Stimulated activated CD4-positive, alpha-beta T cell treated with anti-CD3 and anti-CD28 coated beads, Interleukin-12 subunit alpha, Interleukin-12 subunit beta, amount 100 ng/mL, for 24 hours (primary cell): ENCODE results near the gene MORF4L1.
A peak's percentile ranks its signal among the peaks of the same experiment; 100 is the strongest.
"Not testable (repeated sequence)": the region's sequence is repeated elsewhere in the genome, so short reads cannot be mapped to it uniquely, and the experiment has no call there.

ENCODE experiments used
- DNase-seq, 2 experiments: peaks; one replicate each; pipeline ENCODE4 v3.0.0-alpha.2; 2020; ENCODE audit warnings: low read depth in 2 of 2

Gene MORF4L1

GRCh38 chr15:78925956-78926743 is 53.5 kb downstream of the MORF4L1 start:
- no peak for DNase-seq

GRCh38 chr15:78927077-78927790 is 54.5 kb downstream of the MORF4L1 start:
- no peak for DNase-seq

- not testable (repeated sequence) for DNase-seq
Observed at GRCh38 chr15:78928176-78928575, 55.5 kb downstream of the MORF4L1 start.

DNA sequence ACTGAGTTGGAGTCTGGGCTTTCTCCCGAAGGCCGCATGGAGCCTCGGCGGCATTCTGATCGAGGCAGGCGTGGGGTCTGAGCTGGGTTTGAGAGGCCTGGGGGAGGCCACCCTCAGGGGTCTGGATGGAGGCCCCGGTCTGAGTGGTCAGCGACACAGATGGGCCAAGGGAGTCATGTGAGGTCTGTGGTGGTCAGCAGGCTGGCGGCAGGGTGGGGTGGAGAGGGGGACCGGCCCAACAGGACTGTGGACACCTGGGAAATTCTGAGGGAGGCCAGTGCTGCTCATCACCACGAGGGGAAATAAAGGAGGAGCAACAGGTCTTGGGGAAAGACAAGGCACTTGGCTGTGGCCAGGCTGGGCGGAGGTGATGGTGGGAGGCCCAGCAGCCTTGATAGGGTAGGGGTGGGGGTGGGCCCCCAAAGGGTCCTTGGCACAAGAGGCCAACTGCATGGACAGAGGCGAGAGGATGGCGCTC is 56.0 kb downstream of the MORF4L1 start:
- DNase-seq, result no peak

- DNase-seq, result no peak
Observed at GRCh38 chr15:78929536-78930264, 57.0 kb downstream of the MORF4L1 start.

DNA sequence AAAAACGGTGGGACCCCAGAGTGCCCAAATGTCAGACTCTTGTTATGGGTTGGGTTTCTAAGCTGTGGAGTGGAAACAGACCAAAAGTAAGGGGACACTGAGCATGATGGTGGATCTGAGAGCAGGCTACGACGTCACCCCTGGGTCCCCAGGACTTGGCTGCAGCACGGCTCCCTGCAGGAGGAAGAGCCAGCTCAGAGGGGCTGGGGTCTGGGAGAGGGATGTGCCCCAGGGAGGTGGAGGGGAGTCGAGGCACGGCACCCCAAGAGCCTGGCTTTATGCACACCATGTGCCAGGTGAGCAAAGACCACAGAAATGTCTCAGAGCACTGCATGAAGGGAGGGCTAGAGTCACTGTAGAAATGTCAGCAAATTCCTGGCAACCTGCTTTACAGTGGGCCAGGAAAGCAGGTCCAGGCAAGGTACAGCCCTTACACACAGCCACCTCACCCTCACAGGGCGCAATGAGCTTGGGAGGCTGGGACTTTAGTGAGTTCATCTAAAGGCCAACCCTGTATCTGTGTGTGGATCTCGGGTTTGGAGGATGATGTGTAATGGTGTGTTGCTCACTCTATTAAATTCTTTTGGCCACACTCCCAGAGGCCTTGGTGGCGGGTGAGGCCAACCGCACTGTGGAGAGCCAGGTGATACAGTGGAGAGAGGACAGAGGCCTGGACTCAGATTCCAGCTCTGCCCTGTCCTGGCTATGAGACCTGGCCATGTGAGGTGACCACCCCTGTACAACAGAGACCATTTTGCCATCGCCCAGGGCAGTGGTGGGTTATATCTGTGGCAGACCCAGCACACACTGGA is 58.1 kb downstream of the MORF4L1 start:
- DNase-seq, result no peak

- no peak for DNase-seq
Observed at GRCh38 chr15:78931439-78932257, 59.0 kb downstream of the MORF4L1 start.

- no peak for DNase-seq
Observed at GRCh38 chr15:78932258-78932808, 59.6 kb downstream of the MORF4L1 start.

DNA sequence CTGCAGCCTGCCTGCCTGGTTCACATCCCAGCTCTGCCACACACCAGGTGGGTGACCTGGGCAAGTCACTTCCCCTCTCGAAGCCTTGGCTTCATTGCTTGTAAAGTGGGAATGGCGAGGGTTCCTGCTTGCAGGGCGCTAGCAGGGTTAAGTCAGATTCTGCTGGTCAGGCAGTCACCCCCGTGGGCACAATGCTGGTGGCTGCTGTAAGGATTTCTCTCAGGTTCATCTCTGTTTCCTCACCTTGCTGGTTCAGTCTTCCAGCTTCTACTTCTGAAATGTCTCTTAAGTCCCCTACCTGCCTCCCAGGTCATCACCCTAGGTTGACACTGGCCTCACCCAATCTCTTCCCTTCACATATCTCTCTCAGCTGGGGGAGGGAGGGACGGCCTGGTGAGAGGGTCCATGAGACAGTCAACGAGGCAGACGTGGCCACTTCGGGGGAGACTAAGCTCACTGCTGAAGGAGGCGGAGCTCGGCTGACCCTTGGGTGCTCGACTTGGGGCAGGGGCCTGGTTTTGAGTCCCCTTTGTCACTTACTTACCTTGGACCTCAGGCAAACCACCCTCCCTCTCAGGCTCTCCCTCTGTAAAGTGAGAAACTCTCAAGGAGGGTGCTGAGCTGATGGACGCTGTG is 60.6 kb downstream of the MORF4L1 start:
- DNase-seq, result no peak

DNA sequence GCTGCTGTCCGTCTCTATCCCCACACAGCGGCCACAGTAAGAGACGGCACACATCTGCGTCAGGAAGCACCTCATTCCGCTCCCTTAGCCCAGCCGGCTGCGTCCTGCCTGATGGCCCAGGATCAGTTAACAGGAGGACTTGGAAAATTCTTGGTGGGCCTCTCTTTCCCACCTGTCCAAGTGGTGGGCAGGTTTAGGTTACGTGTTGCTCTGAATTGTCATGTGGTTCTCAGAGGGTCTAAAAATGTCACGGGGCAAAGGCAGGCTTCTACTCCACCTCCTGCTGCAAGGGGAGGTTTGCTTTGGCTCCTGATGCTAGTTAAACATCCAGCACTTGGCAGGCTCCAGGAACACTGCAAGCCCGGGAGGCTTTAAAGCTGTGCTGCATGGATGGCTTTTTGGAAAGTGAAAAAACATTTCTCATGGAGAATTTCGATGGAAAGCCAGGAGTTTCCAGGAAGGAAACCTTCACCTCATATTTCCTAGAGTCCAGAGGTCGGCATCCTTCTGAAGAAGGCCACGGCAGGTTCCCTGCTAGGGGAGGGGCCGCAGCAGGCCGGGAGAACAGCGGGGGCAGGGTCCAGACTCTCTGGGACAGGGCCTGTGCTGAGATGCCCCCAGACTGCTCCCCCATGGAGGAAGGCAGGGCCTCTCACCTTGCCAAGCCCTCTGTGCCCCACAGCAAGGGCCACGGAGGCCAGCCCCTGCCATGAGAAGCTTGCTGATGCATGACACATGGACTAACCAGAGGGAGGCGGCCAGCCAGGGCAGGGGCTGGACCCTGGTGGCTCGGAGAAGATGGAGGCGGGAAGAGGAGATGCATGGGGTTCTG is 61.3 kb downstream of the MORF4L1 start:
- no peak for DNase-seq

GRCh38 chr15:78934655-78935023 is 61.9 kb downstream of the MORF4L1 start:
- DNase-seq, result no peak

DNA sequence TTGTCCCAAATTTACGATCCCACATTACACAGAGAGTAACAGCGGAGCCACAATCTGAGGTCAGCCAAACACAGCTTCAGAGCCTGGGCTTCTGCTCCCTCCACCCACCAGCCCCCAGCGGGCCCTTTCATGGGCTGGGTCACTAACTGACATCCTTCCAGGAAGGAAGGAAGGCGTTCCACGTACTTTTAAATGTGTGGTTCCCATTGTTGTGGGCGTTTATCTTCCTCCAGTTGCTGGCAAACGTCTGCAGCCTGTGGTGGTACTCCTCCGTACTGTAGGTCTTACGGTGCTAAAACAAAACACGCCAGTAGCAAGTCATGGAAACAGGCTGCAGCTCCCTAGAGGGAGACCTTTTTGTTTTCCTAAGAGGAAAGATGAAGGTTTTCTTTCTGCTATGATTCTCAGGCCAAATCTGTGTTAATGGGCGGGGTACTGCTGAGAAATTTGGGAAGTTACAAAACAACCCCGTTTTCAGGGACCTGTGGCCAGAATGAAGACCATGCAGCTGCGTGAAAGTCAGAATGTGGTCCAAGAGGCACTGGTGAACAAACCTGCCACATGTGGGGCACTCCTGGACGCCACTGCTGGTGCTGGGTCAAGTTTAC is 64.5 kb downstream of the MORF4L1 start:
- no peak for DNase-seq

GRCh38 chr15:78938658-78939488 is 66.2 kb downstream of the MORF4L1 start:
- DNase-seq, result no peak

GRCh38 chr15:78942741-78943140 is 70.1 kb downstream of the MORF4L1 start:
- DNase-seq, result no peak

- no peak for DNase-seq
Observed at GRCh38 chr15:78943692-78944091, 71.0 kb downstream of the MORF4L1 start.

GRCh38 chr15:78944202-78944625 is 71.5 kb downstream of the MORF4L1 start:
- no peak for DNase-seq

GRCh38 chr15:78944669-78945407 is 72.1 kb downstream of the MORF4L1 start, which contains the start of gene CTSH:
Gene CTSH, minus strand, starts transcription at chr15:78945046. Its CDS starts 65 bp downstream, at chr15:78944981.
- peak; percentile 43 to 61 for DNase-seq
